Measurements from ENCODE around the gene PKNOX1.
"Not testable (repeated sequence)": the region's sequence is repeated elsewhere in the genome, so short reads cannot be mapped to it uniquely, and the experiment has no call there.

The PKNOX1 gene

DNA sequence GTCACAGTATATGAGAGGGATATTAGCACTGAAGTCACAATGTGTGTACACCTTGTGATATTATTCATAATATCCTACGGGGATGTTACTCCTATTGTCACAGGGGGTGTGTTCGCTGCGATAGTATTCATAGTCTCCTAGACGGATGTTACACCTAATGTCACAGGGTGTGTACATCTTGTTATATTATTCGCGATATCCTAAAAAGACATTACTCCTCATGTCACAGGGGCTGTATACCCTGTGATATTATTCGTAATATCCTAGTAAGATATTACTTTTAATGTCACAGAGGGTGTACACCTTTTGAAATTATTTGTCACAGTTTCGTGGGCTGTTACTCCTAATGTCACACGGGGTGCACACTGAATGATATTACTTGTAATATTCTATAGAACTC lies 23.2 kb upstream of the PKNOX1 start:
- DNase-seq (ENCODE audit: low read depth): not testable (repeated sequence)

GRCh38 chr21:42956824-42957630 lies 17.3 kb upstream of the PKNOX1 start:
- DNase-seq (ENCODE audit: low read depth): no peak

DNA sequence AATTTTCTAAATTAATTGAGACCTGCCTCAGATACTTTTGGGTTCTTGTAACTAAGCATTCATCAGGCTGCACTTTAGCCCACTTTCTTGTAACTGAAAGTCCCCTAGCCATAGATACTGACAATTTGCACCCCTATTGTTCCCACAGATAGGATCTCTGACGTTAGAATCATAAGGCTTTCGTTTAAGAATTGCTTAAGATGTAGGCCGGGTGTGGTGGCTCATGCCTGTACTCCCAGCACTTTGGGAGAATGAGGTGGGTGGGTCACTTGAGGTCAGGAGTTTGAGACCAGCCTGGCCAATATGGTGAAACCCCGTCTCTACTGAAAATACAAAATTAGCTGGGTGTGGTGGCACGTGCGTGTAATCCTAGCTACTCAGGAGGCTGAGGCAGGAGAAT lies 16.2 kb upstream of the PKNOX1 start:
- not testable (repeated sequence) for DNase-seq (ENCODE audit: low read depth)

DNA sequence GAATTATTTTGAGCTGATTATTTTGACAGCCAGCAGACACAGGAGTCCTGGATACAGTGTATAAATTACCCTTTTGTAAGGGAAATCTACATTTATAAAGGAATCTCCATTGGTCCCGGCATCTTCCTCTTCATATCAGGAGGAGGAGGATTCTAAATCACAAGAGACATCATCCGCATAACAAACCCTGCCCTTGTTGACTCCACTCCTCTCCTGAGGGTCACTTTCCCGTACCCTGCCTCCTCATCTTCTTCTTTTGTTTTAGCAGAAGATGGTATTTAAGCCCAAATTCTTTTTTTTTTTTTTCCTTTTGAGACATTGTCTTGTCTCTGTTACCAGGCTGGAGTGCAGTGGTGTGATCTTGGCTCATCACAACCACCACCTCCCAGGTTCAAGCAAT lies 14.6 kb upstream of the PKNOX1 start:
- no peak for DNase-seq (ENCODE audit: low read depth)

GRCh38 chr21:42962380-42963007 lies 11.9 kb upstream of the PKNOX1 start:
- DNase-seq (ENCODE audit: low read depth): no peak

DNA sequence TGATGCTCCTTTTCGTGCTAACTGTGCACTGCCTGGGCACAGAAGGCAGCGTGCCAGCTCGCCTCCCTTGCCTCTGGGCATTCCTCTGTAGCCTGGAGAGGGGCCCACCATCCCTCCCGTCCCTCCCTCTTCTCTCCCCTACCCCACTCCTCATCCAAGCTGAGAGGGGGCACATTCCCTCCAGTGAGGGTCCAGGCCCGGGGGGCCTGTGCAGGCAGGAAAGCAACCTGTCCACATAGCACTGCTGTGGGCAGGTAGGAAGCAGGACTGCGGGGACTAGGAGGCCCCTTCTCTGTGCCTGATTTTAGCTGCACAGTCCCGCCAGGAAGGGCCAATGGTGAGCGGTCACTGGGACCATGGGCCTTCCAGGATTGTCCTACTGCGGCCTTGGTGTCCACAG lies 10.3 kb upstream of the PKNOX1 start:
- DNase-seq (ENCODE audit: low read depth): no peak

DNA sequence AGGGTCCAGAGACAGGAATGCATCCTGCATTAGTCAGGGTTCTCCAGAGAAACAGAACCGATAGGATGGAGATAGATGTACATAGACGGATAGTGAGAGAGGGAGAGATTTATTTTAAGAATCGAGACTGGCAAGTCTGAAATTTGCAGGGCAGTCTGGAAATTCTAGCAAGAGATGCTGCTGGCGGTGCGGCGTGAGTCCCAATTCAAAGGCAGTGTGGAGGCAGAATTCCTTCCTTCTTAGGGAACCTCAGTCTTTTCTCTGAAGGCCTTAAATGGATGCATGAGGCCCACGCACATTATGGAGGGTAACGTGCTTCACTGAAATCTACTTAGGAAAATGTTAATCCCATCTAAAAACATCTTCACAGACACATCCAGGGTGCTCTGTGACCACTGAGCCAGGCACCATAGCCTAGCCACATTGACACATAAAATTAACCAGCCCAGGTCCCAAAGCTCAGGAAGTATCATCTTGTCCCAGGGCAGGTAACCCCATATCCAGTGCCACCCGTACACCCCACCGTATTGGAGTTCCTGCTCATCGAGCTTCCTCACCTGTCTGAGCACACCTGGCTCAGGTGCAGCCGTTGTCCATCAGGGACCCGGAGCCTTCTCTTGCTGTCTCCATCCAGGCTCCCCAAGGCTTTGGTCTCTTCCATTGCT lies 9.7 kb upstream of the PKNOX1 start:
- DNase-seq (ENCODE audit: low read depth): no peak

- DNase-seq (ENCODE audit: low read depth): no peak
These were observed 9.2 kb upstream of the PKNOX1 start for GRCh38 chr21:42965211-42965560.

DNA sequence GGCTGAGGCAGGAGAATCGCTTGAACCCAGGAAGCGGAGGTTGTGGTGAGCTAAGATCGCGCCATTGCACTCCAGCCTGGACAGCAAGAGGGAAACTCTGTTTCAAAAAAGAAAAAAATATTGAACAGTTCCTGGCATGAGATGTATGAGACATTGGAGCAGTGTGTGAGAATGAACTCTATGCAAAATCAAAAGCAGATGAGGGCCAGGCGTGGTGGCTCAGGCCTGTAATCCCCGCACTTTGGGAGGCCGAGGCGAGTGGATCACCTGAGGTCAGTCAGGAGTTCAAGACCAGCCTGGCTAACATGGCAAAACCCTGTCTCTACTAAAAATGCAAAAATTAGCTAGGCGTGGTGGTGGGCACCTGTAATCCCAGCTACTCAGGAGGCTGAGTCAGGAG lies 6.7 kb upstream of the PKNOX1 start:
- not testable (repeated sequence) for DNase-seq (ENCODE audit: low read depth)

DNA sequence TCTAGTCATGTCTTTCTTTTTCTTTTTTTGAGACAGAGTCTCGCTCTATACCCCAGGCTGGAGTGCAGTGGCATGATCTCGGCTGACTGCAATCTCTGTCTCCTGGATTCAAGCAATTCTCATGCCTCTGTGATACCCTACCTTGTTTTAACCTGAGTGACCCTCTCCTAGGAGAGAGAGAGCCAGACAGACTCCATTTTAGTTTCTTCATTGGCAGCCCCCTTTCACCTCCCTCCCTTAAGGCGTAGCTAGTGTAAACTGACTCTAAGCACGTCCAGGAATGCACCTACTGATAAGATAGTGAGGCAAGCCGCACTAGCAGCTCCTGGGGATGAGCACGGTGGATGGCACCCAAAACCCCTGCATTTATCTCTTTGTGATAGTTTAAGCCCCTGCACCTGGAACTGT lies 5.2 kb upstream of the PKNOX1 start:
- no peak for DNase-seq (ENCODE audit: low read depth)

DNA sequence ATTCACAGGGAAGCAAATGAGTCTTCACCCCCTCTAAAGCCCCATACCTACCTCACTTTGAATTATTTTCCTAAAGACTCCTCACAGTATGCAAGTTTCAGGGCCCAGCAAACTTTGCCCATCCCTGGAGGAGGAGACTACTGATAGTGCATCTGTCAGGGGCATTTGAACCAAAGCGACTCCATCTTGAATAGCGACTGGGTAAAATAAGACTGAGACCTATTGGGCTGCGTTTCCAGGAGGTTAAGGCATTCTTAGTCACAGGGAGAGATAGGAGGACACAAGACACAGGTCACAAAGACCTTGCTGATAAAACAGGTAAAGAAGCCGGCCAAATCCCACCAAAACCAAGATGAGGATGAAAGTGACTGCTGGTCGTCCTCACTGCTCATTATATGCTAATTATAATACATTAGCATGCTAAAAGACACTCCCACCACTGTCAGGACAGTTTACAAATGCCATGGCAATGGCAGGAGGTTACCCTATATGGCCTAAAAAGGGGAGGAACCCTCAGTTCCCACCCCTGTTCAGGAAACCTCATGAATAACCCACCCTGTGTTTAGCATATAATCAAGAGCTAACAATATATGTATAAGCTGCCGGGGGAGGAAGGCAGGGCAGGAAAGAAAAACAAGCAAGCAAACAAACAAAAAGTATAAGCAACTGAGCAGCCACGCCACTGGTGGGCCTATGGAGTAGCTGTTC lies 3.3 kb upstream of the PKNOX1 start:
- DNase-seq (ENCODE audit: low read depth): no peak

DNA sequence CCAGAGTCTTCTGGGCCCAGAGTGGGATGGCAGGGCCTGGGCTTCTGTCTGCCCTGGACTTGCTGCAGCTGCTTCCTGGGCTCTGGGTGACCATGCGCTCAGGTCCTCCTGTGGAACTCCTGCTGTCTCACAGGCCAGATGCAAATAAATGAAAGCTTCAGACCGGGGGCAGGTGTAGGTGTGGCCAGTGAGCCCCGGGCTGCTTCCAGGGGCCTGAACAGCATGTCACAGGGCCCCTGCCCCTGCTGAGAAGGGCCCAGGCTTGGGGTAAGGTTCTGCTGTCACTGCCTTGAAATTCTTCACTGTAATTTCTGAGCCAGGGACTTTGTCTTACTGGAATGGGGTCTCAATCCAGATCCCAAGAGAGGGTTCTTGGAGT lies 2.5 kb upstream of the PKNOX1 start:
- DNase-seq (ENCODE audit: low read depth): no peak

DNA sequence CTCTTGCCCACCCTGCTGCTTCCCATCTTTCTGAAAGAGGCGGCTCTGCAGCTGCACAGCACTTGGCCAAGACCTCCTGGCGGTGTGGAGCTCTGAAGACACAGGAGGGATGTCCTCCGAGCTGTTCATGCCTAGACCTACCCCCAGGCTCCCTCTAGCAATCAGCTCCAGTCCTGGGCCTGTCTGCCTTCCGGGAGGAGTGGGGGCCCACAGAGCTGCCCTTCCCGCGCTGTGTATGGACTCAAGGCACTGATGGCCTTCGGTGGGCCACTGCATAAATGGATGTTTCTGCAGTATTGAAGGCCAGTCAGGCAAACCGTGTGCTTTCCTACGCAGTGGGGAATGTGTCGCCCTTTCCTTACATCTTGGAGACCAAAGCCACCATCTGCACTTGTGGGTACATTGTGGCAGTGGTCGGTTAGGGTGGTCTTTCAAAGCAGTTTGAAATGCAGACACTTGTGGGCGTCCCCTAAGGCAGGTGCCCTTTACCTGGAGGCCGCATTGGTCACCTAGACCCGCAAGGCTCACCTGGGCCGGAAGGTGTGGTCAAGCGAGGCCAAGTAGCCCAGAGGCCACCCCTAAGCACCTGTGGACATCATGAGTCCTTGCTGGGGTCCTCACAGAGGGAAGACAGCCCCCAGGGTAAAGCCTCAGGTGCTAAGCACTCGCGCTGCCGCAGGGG lies 912 bp upstream of the PKNOX1 start:
- no peak for DNase-seq (ENCODE audit: low read depth)

DNA sequence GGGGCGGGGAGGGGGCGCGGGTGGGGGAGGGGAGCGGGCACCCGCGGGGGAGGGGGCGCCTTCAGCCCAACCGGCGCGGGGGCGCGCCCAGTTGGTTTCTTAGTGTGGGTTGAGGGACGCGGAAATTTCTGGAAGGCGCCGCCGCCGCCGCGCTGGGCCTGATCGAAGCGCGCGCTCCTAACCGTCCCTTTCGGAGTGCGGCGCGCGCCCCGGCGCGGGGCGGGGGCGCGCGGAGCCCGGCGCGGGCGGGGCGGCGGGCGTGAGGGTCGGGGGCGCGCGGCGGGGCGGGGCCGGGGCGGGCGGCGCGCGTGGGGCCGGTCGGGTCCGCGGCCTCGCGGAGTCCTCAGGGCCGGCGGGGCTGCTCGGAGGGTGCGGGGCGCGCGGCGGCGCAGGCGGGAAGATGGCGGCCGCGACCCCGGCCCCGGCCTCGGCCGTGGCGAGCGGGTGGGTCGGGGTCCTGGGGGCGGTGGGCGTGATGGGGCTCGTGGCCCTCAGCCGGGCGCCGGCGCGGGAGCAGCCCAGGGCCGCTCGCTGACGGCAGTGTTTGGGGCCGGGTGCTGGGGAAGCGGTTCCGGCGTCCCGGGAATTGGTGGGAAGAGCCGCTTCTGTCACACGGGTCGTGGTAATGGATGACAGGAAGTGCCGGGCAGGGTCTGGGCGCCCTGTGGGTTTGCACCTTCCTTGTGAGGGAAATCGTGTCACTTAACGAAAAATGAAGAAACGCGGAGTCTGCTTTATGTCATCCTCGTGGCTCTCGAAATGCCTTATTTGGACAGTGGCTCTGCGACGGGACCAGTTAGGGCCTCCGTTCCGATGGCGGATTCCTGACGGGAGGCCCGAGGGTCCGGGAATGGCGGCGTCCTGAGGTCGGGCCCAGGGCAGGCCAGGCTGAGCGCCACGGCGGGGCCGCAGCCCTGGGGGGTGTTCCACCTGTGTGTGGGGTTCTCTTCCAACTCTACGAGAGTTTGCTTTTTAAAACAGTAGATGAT lies 764 bp downstream of the PKNOX1 start:
- no peak for DNase-seq (ENCODE audit: low read depth)

DNA sequence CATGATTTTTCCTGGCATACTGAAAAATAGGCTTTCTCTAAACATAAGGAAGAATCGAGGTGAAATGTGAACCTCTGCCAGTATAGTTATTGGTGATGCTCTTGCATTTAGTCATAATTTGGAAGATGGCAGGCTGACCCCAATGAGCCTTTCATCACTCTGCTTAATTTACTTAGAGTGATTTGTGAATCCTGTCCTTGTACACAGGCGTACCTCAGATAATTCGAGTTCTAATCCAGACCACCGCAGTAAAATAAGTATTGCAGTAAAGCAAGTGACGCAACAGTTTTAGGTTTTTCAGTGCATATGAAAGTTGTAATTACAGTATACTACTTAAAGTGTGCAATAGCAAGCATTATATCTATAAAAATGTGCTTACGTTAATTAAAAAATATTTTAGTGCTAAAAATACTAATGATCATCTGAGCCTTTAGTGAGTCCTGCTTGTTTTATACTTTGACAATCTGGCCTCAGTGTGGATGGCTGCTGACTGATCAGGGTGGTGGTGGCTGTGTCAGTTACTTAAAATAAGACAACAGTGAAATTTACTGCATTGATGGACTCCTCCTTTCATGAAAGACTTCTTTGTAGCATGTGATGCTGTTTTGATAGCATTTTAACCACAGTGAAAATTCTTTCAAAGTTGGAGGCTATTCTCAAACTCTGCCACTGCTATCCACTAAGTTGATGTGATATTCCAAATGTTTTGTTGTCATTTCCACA lies 1.7 kb downstream of the PKNOX1 start:
- no peak for DNase-seq (ENCODE audit: low read depth)

DNA sequence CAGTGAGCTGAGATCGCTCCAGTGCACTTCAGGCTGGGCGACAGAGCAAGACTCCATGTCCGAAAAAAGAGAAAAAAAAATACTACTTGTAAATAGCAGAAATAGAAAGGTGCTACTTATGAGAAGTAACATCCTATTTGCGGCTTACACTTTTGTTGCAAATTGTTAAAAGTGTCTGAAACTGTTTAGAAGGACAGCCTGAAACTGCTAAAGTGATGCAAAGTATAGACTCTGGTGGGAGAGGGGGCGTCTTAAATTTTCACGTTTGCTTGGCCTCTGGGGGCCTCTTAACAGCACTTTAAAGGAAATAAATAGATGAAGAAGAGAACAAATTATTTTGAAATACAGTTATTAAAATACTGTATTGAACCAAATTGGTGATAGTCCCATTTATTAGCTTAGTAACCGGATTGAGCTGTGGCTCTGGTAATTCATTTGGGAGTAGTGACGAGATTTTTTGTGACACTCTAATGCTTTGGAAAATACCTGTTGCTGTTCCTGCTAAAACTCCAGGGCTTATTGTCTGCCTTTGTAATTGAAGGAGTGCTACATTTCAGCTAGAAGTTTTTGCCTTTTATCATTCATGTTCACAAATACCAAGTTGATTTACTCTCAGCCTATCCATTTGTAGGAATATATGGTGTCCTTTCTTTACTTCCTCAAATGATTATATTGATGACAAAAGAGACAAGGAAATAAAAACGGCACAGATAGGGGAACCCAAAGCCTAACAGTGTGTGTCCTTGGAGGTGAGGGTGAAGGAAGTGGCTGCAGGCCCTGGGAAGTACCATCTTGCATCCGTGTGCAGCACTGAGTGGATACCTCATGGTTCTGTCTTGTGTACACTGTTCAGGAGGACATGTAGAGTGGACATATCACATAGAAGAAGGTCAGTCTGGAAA lies 6.2 kb downstream of the PKNOX1 start:
- no peak for DNase-seq (ENCODE audit: low read depth)

DNA sequence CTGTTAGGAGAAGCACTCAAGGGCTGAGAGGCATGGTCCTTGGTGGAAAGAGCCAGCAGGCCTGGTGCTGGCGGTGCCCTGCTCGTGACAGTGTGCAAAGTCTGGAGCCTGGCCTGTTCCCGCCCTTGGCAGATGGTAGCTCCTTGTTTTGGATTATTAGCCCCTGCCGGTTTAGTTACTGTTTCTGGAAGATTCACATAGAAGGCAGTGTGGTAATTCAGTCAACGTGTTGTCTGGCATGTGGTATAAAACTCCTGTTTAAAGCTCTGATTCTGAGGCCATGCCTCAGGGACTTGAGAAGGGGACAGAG lies 6.8 kb downstream of the PKNOX1 start:
- DNase-seq (ENCODE audit: low read depth): no peak

- no peak for DNase-seq (ENCODE audit: low read depth)
These were observed 7.5 kb downstream of the PKNOX1 start for GRCh38 chr21:42981862-42982261.

- no peak for DNase-seq (ENCODE audit: low read depth)
These were observed 8.7 kb downstream of the PKNOX1 start for GRCh38 chr21:42983103-42983502.
